ENCODE data around the gene AP5M1. TPM values are rescaled to one million over a fixed set of nuclear protein-coding genes. Genes with fewer than 3 reads are reported as not detected.
"Not testable (repeated sequence)": the region's sequence is repeated elsewhere in the genome, so short reads cannot be mapped to it uniquely, and the experiment has no call there.

AP5M1 gene
- total and polyA plus RNA-seq, 5 donors from 2014 or later = 37.6 to 63.6 (median 44.1) TPM

GRCh38 chr14:57244106-57244505, 24.7 kb upstream of the AP5M1 start:
- Histone ChIP-seq H3K36me3 (ENCODE audit: control insufficient read depth, insufficient read depth, low read length) (peaks cover 28% of the 10 kb centered on the region), H3K9me3 (ENCODE audit: control insufficient read depth in 2 of 2, low read length in 2 of 2) (no peaks in the 10 kb centered on the region), H3K27me3 (ENCODE audit: control insufficient read depth, insufficient read depth, low read length) (no peaks in the 10 kb centered on the region), H3K4me1 (ENCODE audit: control insufficient read depth, insufficient read depth, low read length, poor library complexity, severe bottlenecking) (no peaks in the 10 kb centered on the region), H3K27ac (ENCODE audit: insufficient read depth, low read length, poor library complexity, severe bottlenecking) (no peak overlapping the region), H3K4me3 (ENCODE audit: low read depth, low read length) (no peak overlapping the region)
- no peak overlapping the region for H3K4me3 Mint-ChIP-seq
- peak overlapping the region in 1 of 3 donors; percentile 67 for H3K27ac Mint-ChIP-seq
- DNase-seq (no peak), ATAC-seq (ENCODE audit: low read depth in 2 of 2) (no peak)
- no peaks in the 10 kb centered on the region for H3K27me3 Mint-ChIP-seq
- H3K9me3 Mint-ChIP-seq = no peaks in the 10 kb centered on the region
- peaks cover 0 to 8% (median 4%) of the 10 kb centered on the region in 4 donors for H3K4me1 Mint-ChIP-seq
- peaks cover 14% of the 10 kb centered on the region for H3K36me3 Mint-ChIP-seq

DNA sequence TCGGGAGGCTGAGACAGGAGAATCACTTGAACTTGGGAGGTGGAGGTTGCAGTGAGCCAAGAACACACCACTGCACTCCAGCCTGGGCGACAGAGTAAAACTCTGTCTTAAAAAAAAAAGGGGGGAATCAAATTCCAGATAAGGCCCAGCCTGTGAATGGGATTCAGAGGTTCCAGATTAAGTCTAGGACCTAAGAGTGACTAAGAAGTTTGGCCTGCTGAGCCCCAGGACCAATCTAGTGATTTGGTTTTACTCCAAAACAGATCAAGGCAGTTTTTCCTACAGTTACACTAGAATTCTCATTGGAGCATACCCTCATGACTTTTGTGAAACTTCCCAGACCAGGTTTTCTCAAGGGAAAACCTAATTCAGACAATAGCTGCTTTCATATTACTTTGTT, 22.8 kb upstream of the AP5M1 start:
- peaks cover 14% of the 10 kb centered on the region for H3K36me3 Mint-ChIP-seq
- no peak overlapping the region for H3K27ac Mint-ChIP-seq
- no peak for DNase-seq

DNA sequence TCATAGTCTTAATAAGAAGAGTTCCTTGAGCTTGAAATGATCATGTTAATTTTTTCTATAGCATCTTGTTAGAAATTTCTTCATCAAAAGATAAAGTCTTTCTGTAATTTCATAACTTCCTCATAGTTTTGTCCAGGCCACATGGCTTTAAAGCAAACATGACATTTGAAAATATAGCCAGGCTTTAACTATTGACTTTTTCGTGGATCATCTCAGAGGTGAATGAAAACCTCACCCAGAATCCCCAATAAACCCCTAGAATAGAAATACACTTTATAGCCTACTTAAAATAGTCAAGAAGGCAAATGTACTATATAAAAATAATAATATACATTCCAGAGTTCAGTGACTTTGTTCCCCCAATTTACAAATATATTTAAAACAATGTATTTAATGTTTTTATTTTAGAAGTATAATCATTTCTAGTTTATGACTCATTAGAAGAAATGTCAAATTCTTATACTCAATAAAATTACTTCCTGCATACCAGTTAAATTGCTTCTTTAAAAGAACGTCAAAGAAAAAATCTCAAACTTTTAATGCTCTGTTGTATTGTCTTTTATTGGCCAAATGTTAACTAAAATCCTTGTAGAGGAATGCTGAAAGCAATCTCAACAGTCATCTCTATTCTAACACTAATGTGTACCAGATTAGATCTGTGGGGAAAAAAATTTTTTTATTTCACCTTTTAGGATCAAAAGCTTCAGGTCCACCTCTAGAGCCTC, 21.7 kb upstream of the AP5M1 start:
- no peaks in the 10 kb centered on the region for H3K4me1 ChIP-seq (ENCODE audit: control insufficient read depth, insufficient read depth, low read length, poor library complexity, severe bottlenecking)
- no peak overlapping the region for H3K27ac ChIP-seq (ENCODE audit: insufficient read depth, low read length, poor library complexity, severe bottlenecking)
- H3K27me3 ChIP-seq (ENCODE audit: control insufficient read depth, insufficient read depth, low read length) = no peaks in the 10 kb centered on the region
- H3K36me3 Mint-ChIP-seq = peaks cover 11% of the 10 kb centered on the region
- H3K4me1 Mint-ChIP-seq = peaks cover 16 to 23% (median 16%) of the 10 kb centered on the region in 4 donors
- H3K9me3 ChIP-seq (ENCODE audit: control insufficient read depth in 2 of 2, low read length in 2 of 2) = no peaks in the 10 kb centered on the region
- no peak overlapping the region for H3K4me3 ChIP-seq (ENCODE audit: low read depth, low read length)
- ATAC-seq (ENCODE audit: low read depth in 2 of 2) = no peak
- no peak for DNase-seq
- no peaks in the 10 kb centered on the region for H3K27me3 Mint-ChIP-seq
- H3K27ac Mint-ChIP-seq = no peak overlapping the region
- H3K36me3 ChIP-seq (ENCODE audit: control insufficient read depth, insufficient read depth, low read length) = peaks cover 20% of the 10 kb centered on the region
- H3K4me3 Mint-ChIP-seq = no peak overlapping the region
- H3K9me3 Mint-ChIP-seq = no peaks in the 10 kb centered on the region

More for the DNA sequence above, 22.8 kb upstream of the AP5M1 start:
- Mint-ChIP-seq H3K9me3 (no peaks in the 10 kb centered on the region), H3K27me3 (no peaks in the 10 kb centered on the region), H3K4me3 (no peak overlapping the region), H3K4me1 (peaks cover 7 to 15% (median 10%) of the 10 kb centered on the region in 4 donors)
- Histone ChIP-seq H3K27me3 (ENCODE audit: control insufficient read depth, insufficient read depth, low read length) (no peaks in the 10 kb centered on the region), H3K27ac (ENCODE audit: insufficient read depth, low read length, poor library complexity, severe bottlenecking) (no peak overlapping the region), H3K9me3 (ENCODE audit: control insufficient read depth in 2 of 2, low read length in 2 of 2) (no peaks in the 10 kb centered on the region), H3K4me3 (ENCODE audit: low read depth, low read length) (no peak overlapping the region), H3K36me3 (ENCODE audit: control insufficient read depth, insufficient read depth, low read length) (peaks cover 27% of the 10 kb centered on the region), H3K4me1 (ENCODE audit: control insufficient read depth, insufficient read depth, low read length, poor library complexity, severe bottlenecking) (no peaks in the 10 kb centered on the region)
- ATAC-seq (ENCODE audit: low read depth in 2 of 2) = no peak

DNA sequence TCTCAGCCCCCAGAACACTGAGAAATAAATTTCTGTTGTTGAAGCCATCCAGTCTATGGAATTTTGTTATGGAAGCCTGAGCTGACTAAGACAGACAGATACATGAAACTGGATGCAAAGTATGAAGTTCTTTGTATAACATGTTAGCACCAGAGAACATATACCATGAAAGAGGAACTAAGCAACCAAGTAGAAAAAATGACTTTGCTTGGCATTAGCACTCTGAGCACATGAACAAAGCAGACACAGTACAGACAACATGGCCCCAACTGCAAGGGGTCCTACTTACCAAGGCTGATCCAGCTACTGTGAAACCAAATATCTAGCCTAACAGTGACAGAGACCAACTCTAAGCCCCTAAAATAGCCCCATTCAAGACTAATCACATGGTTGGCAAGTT, 13.9 kb upstream of the AP5M1 start:
- peaks cover 39 to 63% (median 47%) of the 10 kb centered on the region in 4 donors for H3K4me1 Mint-ChIP-seq
- H3K9me3 ChIP-seq (ENCODE audit: control insufficient read depth in 2 of 2, low read length in 2 of 2) = no peaks in the 10 kb centered on the region
- peaks cover 23% of the 10 kb centered on the region for H3K36me3 Mint-ChIP-seq
- peaks cover 0 to 3% (median 0%) of the 10 kb centered on the region in 7 donors for H3K9me3 Mint-ChIP-seq
- no peak overlapping the region for H3K27ac ChIP-seq (ENCODE audit: insufficient read depth, low read length, poor library complexity, severe bottlenecking)
- H3K27ac Mint-ChIP-seq = no peak overlapping the region
- no peak overlapping the region for H3K4me3 Mint-ChIP-seq
- no peaks in the 10 kb centered on the region for H3K4me1 ChIP-seq (ENCODE audit: control insufficient read depth, insufficient read depth, low read length, poor library complexity, severe bottlenecking)
- ATAC-seq (ENCODE audit: low read depth in 2 of 2) = no peak
- H3K36me3 ChIP-seq (ENCODE audit: control insufficient read depth, insufficient read depth, low read length) = peaks cover 9% of the 10 kb centered on the region
- no peak for DNase-seq
- H3K27me3 ChIP-seq (ENCODE audit: control insufficient read depth, insufficient read depth, low read length) = no peaks in the 10 kb centered on the region
- H3K4me3 ChIP-seq (ENCODE audit: low read depth, low read length) = no peak overlapping the region
- no peaks in the 10 kb centered on the region for H3K27me3 Mint-ChIP-seq

DNA sequence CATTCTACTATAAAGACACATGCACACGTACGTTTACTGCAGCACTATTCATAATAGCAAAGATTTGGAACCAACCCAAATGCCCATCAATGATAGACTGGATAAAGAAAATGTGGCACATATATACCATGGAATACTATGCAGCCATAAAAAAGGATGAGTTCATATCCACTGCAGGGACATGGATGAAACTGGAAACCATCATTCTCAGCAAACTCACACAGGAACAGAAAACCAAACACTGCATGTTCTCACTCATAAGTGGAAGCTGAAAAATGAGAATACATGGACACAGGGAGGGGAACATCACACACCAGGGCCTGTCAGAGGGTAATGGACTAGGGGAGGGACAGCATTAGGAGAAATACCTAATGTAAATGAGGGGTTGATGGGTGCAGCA, 10.6 kb upstream of the AP5M1 start:
- H3K27me3 ChIP-seq (ENCODE audit: control insufficient read depth, insufficient read depth, low read length); H3K27ac ChIP-seq (ENCODE audit: insufficient read depth, low read length, poor library complexity, severe bottlenecking); ATAC-seq (ENCODE audit: low read depth in 2 of 2); H3K27me3 Mint-ChIP-seq; H3K27ac Mint-ChIP-seq; H3K4me3 ChIP-seq (ENCODE audit: low read depth, low read length); H3K36me3 ChIP-seq (ENCODE audit: control insufficient read depth, insufficient read depth, low read length); H3K4me3 Mint-ChIP-seq; H3K4me1 ChIP-seq (ENCODE audit: control insufficient read depth, insufficient read depth, low read length, poor library complexity, severe bottlenecking); DNase-seq; H3K9me3 Mint-ChIP-seq; H3K9me3 ChIP-seq (ENCODE audit: control insufficient read depth in 2 of 2, low read length in 2 of 2): not testable (repeated sequence)
- Mint-ChIP-seq H3K4me1 (peaks cover 25 to 60% (median 35%) of the 10 kb centered on the region in 4 donors), H3K36me3 (peaks cover 17% of the 10 kb centered on the region)

DNA sequence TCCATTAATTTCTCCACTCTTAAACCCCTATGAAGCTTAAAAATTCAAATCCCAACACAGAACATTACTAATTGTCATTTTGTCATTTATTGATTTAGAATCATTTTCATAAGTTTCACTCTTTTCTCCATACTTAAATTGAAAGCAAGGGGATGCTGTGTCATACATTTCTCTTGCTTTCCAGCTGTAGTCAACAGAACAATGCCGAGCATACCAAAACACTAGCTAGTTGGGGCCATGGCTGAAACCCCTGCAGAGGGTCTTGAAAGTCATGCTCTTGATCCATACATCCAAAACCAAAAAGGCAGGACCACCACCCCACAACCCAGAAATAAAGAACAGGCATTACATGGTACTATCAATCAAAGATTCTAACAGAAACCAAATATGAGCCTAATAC, 9.1 kb upstream of the AP5M1 start:
- peaks cover 9% of the 10 kb centered on the region for H3K36me3 ChIP-seq (ENCODE audit: control insufficient read depth, insufficient read depth, low read length)
- ATAC-seq (ENCODE audit: low read depth in 2 of 2) (no peak), DNase-seq (no peak)
- H3K27me3 Mint-ChIP-seq = no peaks in the 10 kb centered on the region
- no peaks in the 10 kb centered on the region for H3K9me3 ChIP-seq (ENCODE audit: control insufficient read depth in 2 of 2, low read length in 2 of 2)
- peaks cover 32 to 54% (median 36%) of the 10 kb centered on the region in 4 donors for H3K4me1 Mint-ChIP-seq
- no peaks in the 10 kb centered on the region for H3K4me1 ChIP-seq (ENCODE audit: control insufficient read depth, insufficient read depth, low read length, poor library complexity, severe bottlenecking)
- H3K27ac ChIP-seq (ENCODE audit: insufficient read depth, low read length, poor library complexity, severe bottlenecking) = no peak overlapping the region
- peaks cover 0 to 2% (median 0%) of the 10 kb centered on the region in 7 donors for H3K9me3 Mint-ChIP-seq
- no peaks in the 10 kb centered on the region for H3K27me3 ChIP-seq (ENCODE audit: control insufficient read depth, insufficient read depth, low read length)
- no peak overlapping the region for H3K27ac Mint-ChIP-seq
- no peak overlapping the region for H3K4me3 ChIP-seq (ENCODE audit: low read depth, low read length)
- H3K4me3 Mint-ChIP-seq = no peak overlapping the region
- H3K36me3 Mint-ChIP-seq = peaks cover 17% of the 10 kb centered on the region

- Histone ChIP-seq H3K4me3 (ENCODE audit: low read depth, low read length) (no peak overlapping the region), H3K27me3 (ENCODE audit: control insufficient read depth, insufficient read depth, low read length) (no peaks in the 10 kb centered on the region), H3K9me3 (ENCODE audit: control insufficient read depth in 2 of 2, low read length in 2 of 2) (no peaks in the 10 kb centered on the region), H3K27ac (ENCODE audit: insufficient read depth, low read length, poor library complexity, severe bottlenecking) (no peak overlapping the region), H3K4me1 (ENCODE audit: control insufficient read depth, insufficient read depth, low read length, poor library complexity, severe bottlenecking) (peaks cover 4% of the 10 kb centered on the region), H3K36me3 (ENCODE audit: control insufficient read depth, insufficient read depth, low read length) (peaks cover 8% of the 10 kb centered on the region)
- Mint-ChIP-seq H3K36me3 (peaks cover 17% of the 10 kb centered on the region), H3K4me1 (peaks cover 38 to 53% (median 42%) of the 10 kb centered on the region in 4 donors), H3K27me3 (no peaks in the 10 kb centered on the region), H3K27ac (no peak overlapping the region), H3K4me3 (no peak overlapping the region), H3K9me3 (peaks cover 0 to 2% (median 0%) of the 10 kb centered on the region in 7 donors)
- no peak for DNase-seq
- ATAC-seq (ENCODE audit: low read depth in 2 of 2) = no peak
Measured at GRCh38 chr14:57261604-57262003, 7.2 kb upstream of the AP5M1 start.

- Mint-ChIP-seq H3K36me3 (peaks cover 13% of the 10 kb centered on the region), H3K27me3 (no peaks in the 10 kb centered on the region), H3K4me1 (peaks cover 38 to 54% (median 45%) of the 10 kb centered on the region in 4 donors), H3K9me3 (peaks cover 0 to 2% (median 0%) of the 10 kb centered on the region in 7 donors), H3K27ac (peak overlapping the region in 1 of 3 donors; percentile 72), H3K4me3 (no peak overlapping the region)
- peaks cover 9% of the 10 kb centered on the region for H3K4me1 ChIP-seq (ENCODE audit: control insufficient read depth, insufficient read depth, low read length, poor library complexity, severe bottlenecking)
- peaks cover 4% of the 10 kb centered on the region for H3K36me3 ChIP-seq (ENCODE audit: control insufficient read depth, insufficient read depth, low read length)
- H3K27ac ChIP-seq (ENCODE audit: insufficient read depth, low read length, poor library complexity, severe bottlenecking) = no peak overlapping the region
- no peak overlapping the region for H3K4me3 ChIP-seq (ENCODE audit: low read depth, low read length)
- DNase-seq = no peak
- ATAC-seq (ENCODE audit: low read depth in 2 of 2) = no peak
- no peaks in the 10 kb centered on the region for H3K9me3 ChIP-seq (ENCODE audit: control insufficient read depth in 2 of 2, low read length in 2 of 2)
- H3K27me3 ChIP-seq (ENCODE audit: control insufficient read depth, insufficient read depth, low read length) = no peaks in the 10 kb centered on the region
Measured at GRCh38 chr14:57262117-57262516, 6.7 kb upstream of the AP5M1 start.

All from CD4-positive, CD25-positive, alpha-beta regulatory T cell (primary cell).